NCI-H82 (cell line): ENCODE measurements around the gene RELT.

Experiments
- DNase-seq: peaks from one replicate; lab custom pipeline; 2025; lab: John Stamatoyannopoulos, UW

RELT gene

GRCh38 chr11:73392108-73393010, 16.2 kb downstream of the RELT start:
- no peak for DNase-seq

GRCh38 chr11:73393011-73393380, 16.8 kb downstream of the RELT start:
- DNase-seq: no peak

GRCh38 chr11:73393479-73394415, 17.5 kb downstream of the RELT start:
- peak; percentile 84 for DNase-seq

GRCh38 chr11:73394416-73395296, 18.5 kb downstream of the RELT start:
- DNase-seq: no peak

- no peak for DNase-seq
Observed at GRCh38 chr11:73395297-73396208, 19.4 kb downstream of the RELT start.

- no peak for DNase-seq
Observed at GRCh38 chr11:73396251-73396930, 20.2 kb downstream of the RELT start.

GRCh38 chr11:73396985-73397384, 20.8 kb downstream of the RELT start:
- no peak for DNase-seq

- DNase-seq: no peak
Observed at GRCh38 chr11:73397468-73398131, 21.4 kb downstream of the RELT start.

GRCh38 chr11:73398132-73398526, 21.9 kb downstream of the RELT start:
- DNase-seq: no peak

- peak; percentile 11 for DNase-seq
Observed at GRCh38 chr11:73398721-73399120, 22.5 kb downstream of the RELT start.

GRCh38 chr11:73399159-73399590, 23.0 kb downstream of the RELT start:
- no peak for DNase-seq

GRCh38 chr11:73399636-73400035, 23.4 kb downstream of the RELT start:
- DNase-seq: no peak

- no peak for DNase-seq
Observed at GRCh38 chr11:73400293-73400692, 24.1 kb downstream of the RELT start.

- no peak for DNase-seq
Observed at GRCh38 chr11:73401217-73401923, 25.2 kb downstream of the RELT start.

GRCh38 chr11:73401924-73402833, 26.0 kb downstream of the RELT start:
- peak; percentile 40 for DNase-seq

- peak; percentile 58 for DNase-seq
Observed at GRCh38 chr11:73402834-73403185, 26.6 kb downstream of the RELT start.

- DNase-seq: no peak
Observed at GRCh38 chr11:73403541-73403940, 27.3 kb downstream of the RELT start.

GRCh38 chr11:73404048-73404447, 27.8 kb downstream of the RELT start:
- peak; percentile 71 for DNase-seq
